ENCODE data around the gene UNC45A. TPM values are rescaled to one million over a fixed set of nuclear protein-coding genes. Genes with fewer than 3 reads are reported as not detected.

UNC45A gene
- total and polyA plus RNA-seq, 2 of the 13 experiments (the other 11 are each of a cell fraction or from before 2014, with no cell fraction given): 33.8 to 39.7 TPM

GRCh38 chr15:90893175-90894090 is 41.7 kb upstream of the UNC45A start (continued):
- TF ChIP-seq UBTF (CRISPR knock-in tag; IDR thresholded peaks at IDR 0.05) (no peak; the same call in 1 of the 2 replicates), ZNF607 (CRISPR knock-in tag; IDR thresholded peaks at IDR 0.05; ENCODE audit: borderline replicate concordance) (no peak), ZSCAN25 (CRISPR knock-in tag; IDR thresholded peaks at IDR 0.05) (0 out of 2 replicates have a peak, but pooled peaks have one; percentile 56), MEIS2 (CRISPR knock-in tag; IDR thresholded peaks at IDR 0.05) (no peak), ZNF605 (CRISPR knock-in tag; IDR thresholded peaks at IDR 0.05) (0 out of 2 replicates have a peak, but pooled peaks have one; percentile 26), ZNF362 (CRISPR knock-in tag; IDR thresholded peaks at IDR 0.05; ENCODE audit: borderline replicate concordance) (no peak), ELF4 (CRISPR knock-in tag; IDR thresholded peaks at IDR 0.05; ENCODE audit: borderline replicate concordance) (no peak), ZSCAN31 (CRISPR knock-in tag; IDR thresholded peaks at IDR 0.05; ENCODE audit: low read depth) (0 out of 2 replicates have a peak, but pooled peaks have one; percentile 21), KDM5A (IDR thresholded peaks at IDR 0.05; ENCODE audit: borderline replicate concordance, low read length) (peak; percentile 91), BRD4 (CRISPR knock-in tag; IDR thresholded peaks at IDR 0.05) (no peak), ZNF18 (CRISPR knock-in tag; IDR thresholded peaks at IDR 0.05; ENCODE audit: insufficient replicate concordance) (no peak), THAP7 (CRISPR knock-in tag; IDR thresholded peaks at IDR 0.05) (no peak), EEA1 (CRISPR knock-in tag; IDR thresholded peaks at IDR 0.05; ENCODE audit: borderline replicate concordance) (no peak), ZNF234 (CRISPR knock-in tag; conservative IDR thresholded peaks at IDR 0.05) (no peak), ZNF792 (CRISPR knock-in tag; IDR thresholded peaks at IDR 0.05) (0 out of 2 replicates have a peak, but pooled peaks have one; percentile 36), E2F2 (CRISPR knock-in tag; IDR thresholded peaks at IDR 0.05; ENCODE audit: borderline replicate concordance) (no peak), DNMT3B (CRISPR knock-in tag; conservative IDR thresholded peaks at IDR 0.05) (no peak), CHD2 (IDR thresholded peaks at IDR 0.05; ENCODE audit: low read depth, low read length) (no peak), YY1 (IDR thresholded peaks at IDR 0.05; ENCODE audit: insufficient read depth, insufficient replicate concordance, low read depth, low read length) (peak; percentile 77)

Data from HepG2 (cell line).